WTC11 (cell line): ENCODE measurements around the gene FNDC3B. TPM values are rescaled to one million over a fixed set of nuclear protein-coding genes. Genes with fewer than 3 reads are reported as not detected.

ENCODE experiments used
- ATAC-seq: fragments of 200-7000 bp; cut with Tn5 transposase; 2 replicates; pipeline ENCODE4 v1.10.0; 2021; ENCODE audit warnings: mild to moderate bottlenecking, moderate library complexity
- CTCF ChIA-PET: fragments of 300-600 bp; sonication (Branson Sonifier 250); formaldehyde crosslinking; loops from one replicate; lab custom pipeline; 2021; ENCODE audit warnings: antibody characterized with exemption; lab: Charles Lee
- POLR2A ChIA-PET: fragments of 350-600 bp; sonication (Branson Sonifier 250); formaldehyde crosslinking; loops from one replicate; lab custom pipeline; 2021; ENCODE audit warnings: antibody characterized with exemption; lab: Charles Lee
- DNase-seq: peaks from one replicate; pipeline ENCODE4 v3.0.0; 2021; ENCODE audit warnings: low spot score
- H3K27ac Mint-ChIP-seq: 2 replicates; pipeline ENCODE4 v1.8.0; 2021; ENCODE audit warnings: mixed read lengths
- H3K27me3 Mint-ChIP-seq: 2 replicates; pipeline ENCODE4 v1.8.0; 2021; ENCODE audit warnings: low read depth, mild to moderate bottlenecking, moderate library complexity, mixed read lengths
- H3K36me3 Mint-ChIP-seq: 2 replicates; pipeline ENCODE4 v1.8.0; 2021; ENCODE audit warnings: mixed read lengths
- H3K4me1 Mint-ChIP-seq: 2 replicates; pipeline ENCODE4 v1.8.0; 2022; ENCODE audit warnings: mixed read lengths
- H3K4me3 Mint-ChIP-seq: 2 replicates; pipeline ENCODE4 v1.8.0; 2021; ENCODE audit warnings: mild to moderate bottlenecking, moderate library complexity, mixed read lengths
- H3K9me3 Mint-ChIP-seq: 2 replicates; pipeline ENCODE4 v1.8.0; 2021; ENCODE audit warnings: mixed read lengths
- CREB1 ChIP-seq: sonication (generic); formaldehyde crosslinking; IDR thresholded peaks from 2 replicates; pipeline ENCODE4 v1.8.0; 2023; ENCODE audit warnings: mild to moderate bottlenecking, missing genetic modification reagents
- E2F1 ChIP-seq: sonication (generic); formaldehyde crosslinking; IDR thresholded peaks from 2 replicates; pipeline ENCODE4 v1.8.0; 2022; ENCODE audit warnings: mild to moderate bottlenecking, missing genetic modification reagents
- E2F4 ChIP-seq: sonication (generic); formaldehyde crosslinking; IDR thresholded peaks from 2 replicates; pipeline ENCODE4 v1.8.1; 2022; ENCODE audit warnings: low read depth, mild to moderate bottlenecking, moderate library complexity, missing genetic modification reagents, borderline replicate concordance
- E2F5 ChIP-seq: sonication (generic); formaldehyde crosslinking; IDR thresholded peaks from 2 replicates; pipeline ENCODE4 v1.8.1; 2022; ENCODE audit warnings: mild to moderate bottlenecking, moderate library complexity, missing genetic modification reagents
- ERG ChIP-seq: fragments of 250-450 bp; sonication (Bioruptor Pico); IDR thresholded peaks from 2 replicates; pipeline ENCODE4 v1.8.0; 2021; ENCODE audit warnings: mild to moderate bottlenecking
- ESRRA ChIP-seq: sonication (generic); formaldehyde crosslinking; IDR thresholded peaks from 2 replicates; pipeline ENCODE4 v1.8.1; 2022; ENCODE audit warnings: mild to moderate bottlenecking, missing genetic modification reagents, borderline replicate concordance
- FOXJ3 ChIP-seq: sonication (generic); formaldehyde crosslinking; IDR thresholded peaks from 2 replicates; pipeline ENCODE4 v1.9.0; 2021; ENCODE audit warnings: missing genetic modification reagents, mild to moderate bottlenecking, borderline replicate concordance
- NFATC4 ChIP-seq: fragments of 250-450 bp; sonication (Bioruptor Pico); IDR thresholded peaks from 2 replicates; pipeline ENCODE4 v1.9.0; 2021; ENCODE audit warnings: mild to moderate bottlenecking
- PREB ChIP-seq: sonication (generic); formaldehyde crosslinking; IDR thresholded peaks from 2 replicates; pipeline ENCODE4 v1.8.1; 2022; ENCODE audit warnings: mild to moderate bottlenecking, missing genetic modification reagents, moderate library complexity, borderline replicate concordance
- RELA ChIP-seq: sonication (generic); formaldehyde crosslinking; IDR thresholded peaks from 2 replicates; pipeline ENCODE4 v1.8.1; 2022; ENCODE audit warnings: missing genetic modification reagents, mild to moderate bottlenecking, borderline replicate concordance
- USF1 ChIP-seq: sonication (generic); formaldehyde crosslinking; IDR thresholded peaks from 2 replicates; pipeline ENCODE4 v1.8.0; 2022; ENCODE audit warnings: mild to moderate bottlenecking, missing genetic modification reagents
- ZNF425 ChIP-seq: fragments of 250-450 bp; sonication (Bioruptor Pico); conservative IDR thresholded peaks from 2 replicates; pipeline ENCODE4 v1.9.0; 2021; ENCODE audit warnings: mild to moderate bottlenecking
- ZNF671 ChIP-seq: fragments of 250-450 bp; sonication (Bioruptor Pico); IDR thresholded peaks from 2 replicates; pipeline ENCODE4 v1.8.0; 2021; ENCODE audit warnings: mild to moderate bottlenecking
- ZSCAN18 ChIP-seq: fragments of 250-450 bp; sonication (Bioruptor Pico); IDR thresholded peaks from 2 replicates; pipeline ENCODE4 v2.1.2; 2022; ENCODE audit warnings: mild to moderate bottlenecking, moderate library complexity
- total RNA-seq: library from RNA; stranded (reverse); gene quantifications from 3 replicates; pipeline ENCODE4 v1.2.3, GENCODE V29; 2021

The FNDC3B gene
- total RNA-seq, 1 experiment from 2014 or later: 42.8 TPM

GRCh38 chr3:172276103-172276502 is 236.7 kb downstream of the FNDC3B start:
- CTCF ChIA-PET: interaction anchor here (0.7 to 1.3 kb wide), 2 partner anchors 56 to 107 kb away, joined by 3 read pairs; no protein-coding TSS in a partner anchor
- H3K27me3 Mint-ChIP-seq: no peaks in the 10 kb centered on the region

GRCh38 chr3:172277151-172277652 is 237.8 kb downstream of the FNDC3B start:
- no peak for DNase-seq
- H3K27me3 Mint-ChIP-seq: no peaks in the 10 kb centered on the region
- CTCF ChIA-PET: no interaction called here
- peaks cover 8% of the 10 kb centered on the region for H3K4me1 Mint-ChIP-seq
- no peak overlapping the region for H3K27ac Mint-ChIP-seq
- 0 out of 2 replicates have a peak, but pooled peaks cover 3% of the 10 kb centered on the region for H3K36me3 Mint-ChIP-seq
- no peak overlapping the region for H3K4me3 Mint-ChIP-seq
- POLR2A ChIA-PET: no interaction called here
- TF ChIP-seq E2F4 (CRISPR knock-in tag) (no peak), RELA (CRISPR knock-in tag) (no peak), NFATC4 (no peak), E2F1 (CRISPR knock-in tag) (no peak), ZNF671 (CRISPR knock-in tag) (no peak), CREB1 (CRISPR knock-in tag) (no peak), PREB (CRISPR knock-in tag) (no peak), E2F5 (CRISPR knock-in tag) (no peak), USF1 (CRISPR knock-in tag) (no peak), ESRRA (no peak), ZSCAN18 (CRISPR knock-in tag) (no peak), ZNF425 (CRISPR knock-in tag) (no peak)
- no peak for ATAC-seq
- no peaks in the 10 kb centered on the region for H3K9me3 Mint-ChIP-seq

More at GRCh38 chr3:172276103-172276502, 236.7 kb downstream of the FNDC3B start:
- Mint-ChIP-seq H3K27ac (no peak overlapping the region), H3K4me1 (peaks cover 8% of the 10 kb centered on the region), H3K36me3 (peaks cover 3% of the 10 kb centered on the region; the same call in 1 of the 2 replicates), H3K4me3 (no peak overlapping the region), H3K9me3 (no peaks in the 10 kb centered on the region)
- POLR2A ChIA-PET: no interaction called here
- no peak for ATAC-seq
- no peak for DNase-seq
- TF ChIP-seq FOXJ3 (no peak), E2F5 (CRISPR knock-in tag) (no peak), ERG (CRISPR knock-in tag) (no peak)
- TF ChIP-seq, all 79 proteins: peak for 0
